Bronchial epithelial cell (primary cell): ENCODE measurements around the gene LYZL4. TPM values are rescaled to one million over a fixed set of nuclear protein-coding genes. Genes with fewer than 3 reads are reported as not detected.
A peak's percentile ranks its signal among the peaks of the same experiment; 100 is the strongest.

Source experiments
- DNase-seq: peaks from one replicate; pipeline ENCODE4 v3.0.0-alpha.2; 2010; ENCODE audit warnings: low read depth
- FAIRE-seq: peaks from 2 replicates; lab custom pipeline; 2011; peaks lifted over from hg19 to GRCh38; lab: Jason Lieb, UNC
- H3K27me3 ChIP-seq: 2 replicates; pipeline ENCODE4 v1.5.1; 2011; ENCODE audit warnings: low read length; ENCODE audit not compliant: control insufficient read depth, insufficient read depth
- H3K36me3 ChIP-seq: 2 replicates; pipeline ENCODE4 v1.5.1; 2011; ENCODE audit warnings: low read length; ENCODE audit not compliant: control insufficient read depth, insufficient read depth
- H3K4me3 ChIP-seq: 2 replicates; pipeline ENCODE4 v1.5.1; 2011; ENCODE audit warnings: mild to moderate bottlenecking, low read depth, low read length, control low read depth
- CTCF ChIP-seq: IDR thresholded peaks from 2 replicates; pipeline ENCODE4 v1.5.1; 2011; ENCODE audit warnings: mild to moderate bottlenecking, moderate library complexity, low read length, control low read depth, inconsistent platforms; ENCODE audit not compliant: insufficient read depth, severe bottlenecking
- total RNA-seq: library from RNA; depleted of rRNA; stranded (reverse); fragments of >200 nt; gene quantifications from 2 replicates; pipeline ENCODE4 v1.2.1, GENCODE V29; 2014

The LYZL4 gene
- total RNA-seq, 1 donor from 2014 or later: not detected

- H3K36me3 ChIP-seq: no peaks in the 10 kb centered on the region
- H3K4me3 ChIP-seq: no peak overlapping the region
- DNase-seq: no peak
- peak; percentile 33 for TF ChIP-seq CTCF
- FAIRE-seq: no peak
- peaks cover 7% of the 10 kb centered on the region for H3K27me3 ChIP-seq
Observed at GRCh38 chr3:42442640-42443039, 32.2 kb upstream of the LYZL4 start.

- DNase-seq (no peak), FAIRE-seq (no peak)
- Histone ChIP-seq H3K4me3 (no peak overlapping the region), H3K27me3 (peaks cover 7% of the 10 kb centered on the region), H3K36me3 (no peaks in the 10 kb centered on the region)
- TF ChIP-seq CTCF: no peak
Observed at GRCh38 chr3:42441791-42442190, 31.4 kb upstream of the LYZL4 start.

- no peak for TF ChIP-seq CTCF
Observed at GRCh38 chr3:42440924-42441323, 30.5 kb upstream of the LYZL4 start.

DNA sequence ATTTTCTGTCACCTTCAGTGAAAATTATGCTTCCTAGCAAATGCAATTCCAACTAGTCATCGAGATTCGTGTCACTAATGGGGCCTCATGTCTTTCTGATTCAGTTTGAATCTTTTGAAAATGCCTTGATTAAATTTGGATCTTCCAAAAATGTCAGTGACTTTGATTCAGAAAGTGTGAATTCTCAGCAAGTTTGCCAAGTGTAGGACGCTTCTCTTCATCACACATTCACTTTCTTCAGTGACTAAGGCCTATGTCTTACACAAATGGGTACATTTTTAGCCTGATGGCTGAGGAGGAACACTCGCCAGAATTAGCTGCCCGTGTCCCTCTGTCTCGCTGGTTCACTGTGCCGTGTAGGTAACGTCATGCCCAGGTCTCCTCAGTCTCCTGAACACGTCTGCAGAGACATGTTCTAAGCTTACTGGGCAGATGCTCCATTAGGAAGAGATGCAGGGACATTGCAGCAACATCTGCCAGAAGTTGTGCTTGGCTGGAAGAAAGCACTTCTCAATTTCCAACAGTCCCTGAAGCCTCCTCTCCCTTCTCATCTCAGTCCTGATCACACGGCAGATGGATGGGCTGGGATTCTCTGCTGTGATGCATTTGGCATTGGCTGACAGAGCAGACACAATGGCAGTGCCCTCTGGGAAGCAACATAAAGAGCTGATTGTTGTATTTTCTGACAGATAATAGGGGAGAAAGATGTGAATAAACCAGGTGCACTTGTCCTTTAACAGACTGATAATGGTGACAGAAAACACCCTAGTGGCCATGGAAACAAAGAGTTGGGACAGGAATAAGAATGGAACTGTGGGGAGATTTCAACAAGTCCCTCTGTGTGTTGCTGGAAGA lies 29.1 kb upstream of the LYZL4 start:
- TF ChIP-seq CTCF: no peak
- H3K36me3 ChIP-seq: no peaks in the 10 kb centered on the region
- FAIRE-seq (no peak), DNase-seq (no peak)
- no peak overlapping the region for H3K4me3 ChIP-seq
- peaks cover 7% of the 10 kb centered on the region for H3K27me3 ChIP-seq

More at GRCh38 chr3:42440924-42441323, 30.5 kb upstream of the LYZL4 start:
- no peak for FAIRE-seq
- Histone ChIP-seq H3K36me3 (no peaks in the 10 kb centered on the region), H3K27me3 (peaks cover 7% of the 10 kb centered on the region), H3K4me3 (no peak overlapping the region)
- DNase-seq: no peak

DNA sequence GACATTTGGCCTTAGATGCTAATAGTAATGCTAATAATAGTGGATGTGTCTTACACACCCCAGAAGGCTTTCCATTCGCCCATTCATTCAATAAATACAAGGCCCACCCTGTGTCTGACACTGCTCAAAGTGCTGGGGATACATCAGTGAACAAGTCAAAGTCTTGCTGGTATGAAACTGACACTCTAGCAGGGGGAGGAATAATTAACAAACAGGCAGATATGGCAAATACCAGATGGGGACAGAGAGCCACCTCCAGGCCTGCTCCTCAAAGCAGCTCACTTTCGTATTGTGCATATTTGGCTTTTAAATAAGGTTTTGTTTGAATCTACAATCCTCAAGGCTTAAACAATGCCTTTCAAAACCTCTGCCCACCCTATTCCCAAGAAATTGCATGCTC lies 28.3 kb upstream of the LYZL4 start:
- FAIRE-seq: no peak
- peaks cover 7% of the 10 kb centered on the region for H3K27me3 ChIP-seq
- H3K36me3 ChIP-seq: no peaks in the 10 kb centered on the region
- no peak for TF ChIP-seq CTCF
- no peak overlapping the region for H3K4me3 ChIP-seq
- DNase-seq: no peak

GRCh38 chr3:42438193-42438592 lies 27.8 kb upstream of the LYZL4 start:
- Histone ChIP-seq H3K27me3 (peaks cover 7% of the 10 kb centered on the region), H3K4me3 (no peak overlapping the region), H3K36me3 (no peaks in the 10 kb centered on the region)
- no peak for FAIRE-seq
- no peak for TF ChIP-seq CTCF
- DNase-seq: no peak
